Activated effector memory CD4-positive, alpha-beta T cell treated with anti-CD3 and anti-CD28 coated beads, Interleukin-2, amount 50 U/mL, for 16 hours (primary cell): ENCODE measurements around the gene FAM72A.
"Not testable (repeated sequence)": the region's sequence is repeated elsewhere in the genome, so short reads cannot be mapped to it uniquely, and the experiment has no call there.

Source experiments
- DNase-seq: peaks from one replicate; pipeline ENCODE4 v3.0.0-alpha.2; 2020

Gene FAM72A

DNA sequence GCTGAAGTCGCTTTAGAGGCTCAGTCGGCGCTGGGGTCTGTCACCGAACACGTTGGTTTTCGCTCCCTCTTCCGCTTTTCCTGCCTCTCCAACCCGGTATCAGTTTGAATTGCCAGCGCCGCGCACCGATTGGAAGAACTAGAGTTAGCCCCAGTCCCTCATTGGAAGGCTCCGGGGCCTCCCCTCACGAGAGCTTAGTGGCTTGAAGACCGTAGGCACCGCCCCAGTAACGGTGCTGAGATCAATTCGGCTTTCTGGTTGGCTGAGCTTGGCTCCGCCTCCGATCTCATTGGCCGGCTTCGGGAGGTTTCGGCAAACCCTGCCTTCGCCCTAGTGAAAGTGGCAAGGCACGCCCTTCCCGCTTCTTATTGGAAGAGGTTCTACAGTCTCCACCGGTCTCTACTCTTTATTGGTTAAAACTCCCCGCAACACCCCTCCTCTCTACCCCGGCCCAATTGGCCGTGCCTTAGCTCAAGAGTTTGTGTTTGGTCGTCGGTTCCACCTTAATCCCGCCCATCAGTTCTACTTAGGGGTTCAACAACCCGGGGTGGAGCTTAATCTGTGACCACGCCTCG is at the start of gene FAM72A:
Gene FAM72A (minus strand): TSS at position 51 of the 575 bp plus-strand sequence. CDS start 814 bp downstream, outside the sequence.
- DNase-seq: peak; percentile 99

DNA sequence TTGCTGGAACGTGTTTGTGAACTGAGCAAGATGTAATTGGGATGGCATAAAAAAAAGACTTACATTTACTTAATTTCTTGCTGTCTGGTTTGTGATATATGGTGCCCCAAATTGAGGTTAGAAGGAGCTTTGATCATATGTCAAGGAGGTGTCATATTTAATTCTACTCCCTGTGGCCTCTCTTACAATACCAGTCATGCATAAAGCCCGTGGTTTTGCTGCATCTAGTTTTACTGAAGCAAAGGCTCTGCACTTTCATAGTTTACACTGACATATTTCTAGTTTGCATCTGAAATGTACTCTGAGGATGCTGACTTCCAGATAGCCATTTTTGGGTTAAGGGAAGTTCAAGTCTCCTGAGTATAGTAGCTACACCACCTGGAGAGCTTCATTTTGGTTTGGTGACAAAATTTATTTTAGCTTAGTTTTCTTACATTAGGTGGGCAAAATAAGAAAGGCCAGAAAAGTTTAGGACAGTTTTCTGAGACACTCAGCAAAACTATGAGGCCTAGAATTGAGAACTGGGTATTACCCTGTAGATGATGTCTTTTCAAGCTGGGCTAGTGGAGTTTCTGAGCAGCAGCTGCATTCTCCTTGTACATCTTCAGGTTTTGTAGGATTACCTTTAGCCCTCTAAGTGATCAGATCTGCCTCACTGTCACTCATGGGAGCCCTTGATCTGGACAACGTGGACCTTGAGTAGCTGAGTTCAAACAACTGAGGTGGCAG is 48.5 kb upstream of the FAM72A start:
- DNase-seq: not testable (repeated sequence)

DNA sequence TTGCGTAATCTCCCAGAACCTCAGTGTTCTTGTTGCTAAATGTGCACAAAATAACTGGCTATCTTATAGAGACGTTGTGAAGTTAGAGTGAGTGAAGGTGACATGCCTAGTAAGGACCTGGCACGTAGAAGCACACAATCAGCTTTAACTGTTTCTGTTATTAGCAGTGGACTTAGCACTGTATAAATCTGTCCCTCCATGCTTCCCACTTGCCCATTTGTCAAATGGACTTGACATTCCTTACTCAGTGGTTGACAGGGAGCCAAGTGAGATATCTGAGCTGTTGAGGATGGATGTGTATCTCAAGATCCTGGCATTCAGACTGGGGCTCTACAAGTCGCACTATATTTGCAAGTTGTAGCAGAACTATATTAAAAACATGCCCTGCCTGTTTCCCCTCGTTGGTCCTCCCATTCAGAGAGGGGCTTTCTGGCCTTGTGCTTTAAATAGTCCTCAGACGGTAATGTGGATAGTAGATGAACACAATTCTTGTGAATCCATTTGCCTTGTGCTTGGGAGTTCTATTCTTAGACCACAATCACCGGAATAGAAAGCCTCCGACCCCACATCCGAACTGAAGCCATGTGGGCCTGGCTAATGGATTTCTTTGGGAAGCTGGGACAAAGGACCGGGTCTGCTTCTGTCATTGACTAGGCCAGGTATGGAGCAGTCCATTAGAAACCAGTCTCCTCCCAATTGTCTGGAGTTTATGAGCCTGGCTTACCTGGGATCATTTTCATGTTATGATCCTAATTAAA is 43.7 kb upstream of the FAM72A start:
- DNase-seq: not testable (repeated sequence)

DNA sequence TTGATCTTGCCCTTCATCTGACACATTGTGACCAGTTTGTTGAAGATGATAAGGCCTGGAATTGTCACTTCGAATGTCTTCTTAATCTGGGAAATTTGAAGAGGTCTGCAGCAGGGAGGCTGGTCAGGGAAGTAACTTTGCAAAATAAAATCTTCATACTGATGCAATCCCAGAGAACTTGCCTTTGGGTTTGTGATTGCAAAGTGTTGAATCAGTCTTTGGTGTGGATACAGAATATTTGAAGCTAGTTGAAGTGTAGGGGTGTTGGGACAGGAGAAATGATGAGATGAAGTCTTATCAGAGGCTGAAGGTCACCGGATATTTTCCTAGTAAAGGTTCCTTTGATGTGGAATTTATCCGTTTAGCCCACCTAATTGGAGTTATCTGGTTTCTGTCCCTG is 42.8 kb upstream of the FAM72A start:
- DNase-seq: not testable (repeated sequence)

DNA sequence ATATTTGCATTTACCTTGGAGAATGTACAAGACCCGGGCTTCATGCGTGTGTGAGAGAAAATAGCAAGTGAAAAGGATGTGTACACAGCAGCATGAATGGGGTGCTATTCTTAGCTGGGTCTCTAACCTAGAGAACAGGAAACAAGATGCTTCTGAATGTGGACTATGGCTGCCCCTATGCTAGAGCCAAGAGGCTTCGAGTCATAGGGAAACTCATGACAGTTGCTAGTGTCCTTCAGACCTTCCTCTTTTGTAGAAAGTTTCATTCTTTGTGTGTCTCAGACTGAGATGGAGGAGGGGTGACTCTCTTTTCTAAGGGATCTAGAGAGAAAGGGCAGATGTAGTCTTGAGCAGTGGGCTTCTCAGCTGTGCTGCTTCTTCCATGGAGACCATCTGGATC is 40.7 kb upstream of the FAM72A start:
- DNase-seq: not testable (repeated sequence)

DNA sequence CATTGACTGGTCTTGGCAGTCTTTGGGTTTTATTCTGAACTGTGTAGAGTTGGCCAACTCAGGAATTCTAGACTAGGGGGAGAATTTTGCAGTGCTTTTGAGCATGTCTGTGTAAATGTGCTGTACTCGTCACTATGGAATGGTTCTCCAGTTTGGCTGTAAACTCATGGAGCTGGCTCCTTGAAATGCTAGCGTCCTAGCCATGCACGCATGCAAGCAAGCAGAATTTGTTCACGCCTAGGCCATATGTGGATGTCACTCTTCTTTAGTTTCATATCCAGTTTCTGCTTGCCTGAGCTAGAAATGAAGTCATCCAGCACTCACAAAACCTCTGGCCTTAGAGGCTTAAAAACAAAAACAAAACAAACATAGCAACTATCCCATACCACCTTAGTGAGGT is 37.6 kb upstream of the FAM72A start:
- not testable (repeated sequence) for DNase-seq

DNA sequence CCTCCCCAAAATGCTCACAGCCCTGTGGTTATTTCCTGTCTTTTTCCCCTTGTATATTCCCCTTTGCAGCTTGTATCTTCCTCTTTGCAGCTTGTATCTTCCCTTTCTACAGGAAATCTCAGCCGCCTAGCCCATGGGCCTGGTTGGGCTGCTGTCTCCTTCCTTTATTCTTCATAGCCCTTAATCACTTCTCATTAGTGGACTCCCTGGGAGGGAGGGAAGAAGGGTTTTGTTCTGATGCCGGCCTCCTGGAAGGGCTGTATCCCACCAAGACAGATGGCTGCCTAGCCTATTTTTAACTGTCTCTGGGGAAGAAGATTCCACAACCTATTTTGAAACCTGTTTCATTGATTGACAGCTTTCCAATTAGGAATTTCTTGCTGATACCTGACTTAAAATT is 32.6 kb upstream of the FAM72A start:
- not testable (repeated sequence) for DNase-seq

DNA sequence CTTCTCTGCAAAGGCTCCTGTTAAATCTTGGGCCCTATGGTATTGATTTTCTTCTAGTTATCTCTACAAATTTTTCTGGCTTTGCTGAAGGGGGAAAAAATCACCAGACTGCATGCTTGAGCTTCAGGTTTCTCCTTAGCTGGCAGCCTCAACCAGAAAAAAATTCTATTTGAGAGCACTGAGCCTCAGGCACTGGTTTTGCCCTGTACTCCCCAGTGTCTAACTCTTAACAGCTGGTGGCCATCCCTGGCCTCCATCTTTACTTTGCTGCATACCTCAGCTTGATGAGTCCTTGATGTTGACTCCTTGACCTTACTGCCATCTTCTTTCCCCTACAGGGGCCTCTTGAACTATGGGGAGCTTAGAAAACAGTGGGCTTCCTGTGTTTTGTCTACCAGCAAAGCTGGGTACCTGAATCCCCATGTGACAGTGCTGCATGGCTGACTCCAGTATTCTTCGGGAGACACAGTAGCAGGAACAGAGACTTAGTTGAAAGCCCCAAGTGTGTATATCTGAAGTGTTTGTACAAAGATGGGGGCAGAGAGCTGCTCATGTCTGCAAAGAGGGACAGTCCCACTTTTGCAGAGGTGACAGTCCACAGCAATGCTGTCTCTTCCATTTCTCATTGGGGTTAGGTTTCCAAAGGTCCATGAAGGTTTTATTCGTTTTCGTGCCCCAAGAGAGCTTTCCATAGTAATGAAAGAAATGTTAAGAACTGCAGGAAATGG is 31.7 kb upstream of the FAM72A start:
- not testable (repeated sequence) for DNase-seq

DNA sequence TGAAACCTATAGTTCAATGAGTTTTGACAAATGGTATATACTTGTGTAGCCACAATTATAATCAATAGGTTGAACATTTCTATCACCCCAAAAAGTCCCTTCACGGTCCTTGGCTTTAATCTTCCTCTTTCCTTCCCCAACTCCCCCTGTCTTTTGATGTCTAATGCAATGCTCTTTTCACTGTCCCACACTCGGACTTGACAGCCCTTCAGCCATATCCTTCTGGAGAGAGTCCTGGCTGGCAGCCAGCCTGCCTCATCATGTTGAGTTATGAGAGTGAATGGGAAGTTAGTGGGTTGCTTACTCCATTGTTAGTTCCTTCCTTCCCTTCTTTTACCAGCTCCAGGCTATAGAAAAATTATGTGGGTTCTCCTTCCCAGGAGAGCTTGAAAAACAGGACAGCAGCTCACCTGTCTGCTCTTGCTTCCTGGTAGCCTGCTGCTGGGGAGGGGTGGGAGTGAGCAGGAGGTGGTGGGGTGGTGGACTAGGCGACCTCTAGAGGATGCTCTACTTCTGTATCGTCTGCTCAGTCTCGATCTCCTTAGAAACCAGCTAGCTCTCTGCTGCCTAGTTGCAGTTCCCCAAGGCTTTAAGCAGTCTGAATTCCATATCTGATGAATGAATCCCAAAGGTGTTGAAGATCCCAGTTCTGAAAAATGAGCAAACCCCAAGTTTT is 30.5 kb upstream of the FAM72A start:
- DNase-seq: not testable (repeated sequence)

DNA sequence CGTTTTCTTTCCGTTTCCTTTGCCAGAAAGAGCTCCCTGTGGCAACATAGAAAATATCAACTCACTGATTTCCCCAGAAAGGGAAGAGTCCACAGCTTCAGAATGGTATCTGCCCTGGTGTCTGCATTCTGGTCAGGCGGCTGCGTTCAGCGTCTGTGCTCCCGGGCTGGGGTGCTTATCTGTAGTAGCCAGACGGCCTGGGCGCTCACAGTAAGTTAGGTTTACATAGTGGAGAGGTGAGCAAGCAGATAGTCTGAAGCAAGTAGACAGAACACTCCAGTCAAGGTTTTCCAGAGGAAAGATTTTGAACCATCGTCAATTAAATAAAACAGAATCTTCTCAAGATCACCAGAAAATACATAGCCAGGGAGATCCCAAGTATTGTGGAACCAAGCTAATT is 29.4 kb upstream of the FAM72A start:
- DNase-seq: not testable (repeated sequence)

DNA sequence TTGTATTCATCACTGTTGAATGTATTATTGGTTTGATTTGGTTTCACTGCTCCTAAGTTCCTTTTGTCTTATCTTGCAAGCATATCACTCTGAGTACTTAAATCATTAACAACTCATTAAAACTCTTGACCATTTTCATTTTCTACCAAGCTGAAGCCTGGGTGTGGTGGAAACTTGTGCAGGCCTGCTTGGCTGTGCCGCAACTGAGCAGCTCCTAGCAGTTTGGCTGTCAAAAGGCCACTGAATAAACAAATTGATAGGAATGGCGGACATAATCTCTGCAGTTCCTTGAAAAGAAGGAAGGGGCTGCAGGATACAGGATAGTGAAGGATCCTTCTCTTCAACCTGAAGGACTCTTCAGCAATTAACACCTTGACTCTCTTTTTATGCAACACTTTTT is 26.6 kb upstream of the FAM72A start:
- not testable (repeated sequence) for DNase-seq

DNA sequence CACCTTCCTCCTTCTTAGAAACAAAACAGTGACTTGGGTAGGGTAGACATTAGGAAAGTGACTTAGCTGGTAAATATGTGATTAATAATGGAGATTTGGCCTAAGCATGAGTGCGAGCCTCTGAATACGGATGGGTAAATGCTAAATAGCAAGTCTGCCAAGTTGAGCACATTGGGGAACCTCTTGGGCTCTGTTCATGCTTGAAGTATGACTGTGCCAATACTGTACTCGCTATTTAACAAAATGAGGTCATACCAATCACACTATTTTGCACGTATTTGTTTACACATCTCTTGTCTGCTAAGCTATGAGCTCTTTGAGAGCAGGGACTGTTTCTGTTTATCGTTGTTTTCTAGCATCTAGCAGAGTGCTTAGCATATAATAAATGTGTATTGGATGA is 24.2 kb upstream of the FAM72A start:
- DNase-seq: not testable (repeated sequence)

DNA sequence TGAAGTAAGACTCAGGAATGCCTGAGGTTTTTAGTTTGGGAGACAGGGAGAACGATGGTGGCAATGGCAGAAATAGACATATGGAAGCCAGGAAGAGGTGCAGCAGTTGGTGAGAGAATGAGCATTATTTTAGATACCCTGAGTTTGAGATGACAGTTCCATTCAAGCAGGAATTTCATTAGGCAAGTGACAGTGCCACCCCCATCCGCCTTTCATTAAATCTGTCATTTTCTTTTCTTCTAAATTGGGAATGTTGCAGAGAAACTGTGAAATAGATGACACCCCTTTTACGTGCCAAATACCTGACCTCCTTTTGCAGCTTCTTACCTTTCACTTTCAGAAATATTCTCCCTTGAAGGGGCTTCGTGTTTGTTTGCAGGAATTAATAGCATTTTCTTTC is 22.7 kb upstream of the FAM72A start:
- DNase-seq: not testable (repeated sequence)

DNA sequence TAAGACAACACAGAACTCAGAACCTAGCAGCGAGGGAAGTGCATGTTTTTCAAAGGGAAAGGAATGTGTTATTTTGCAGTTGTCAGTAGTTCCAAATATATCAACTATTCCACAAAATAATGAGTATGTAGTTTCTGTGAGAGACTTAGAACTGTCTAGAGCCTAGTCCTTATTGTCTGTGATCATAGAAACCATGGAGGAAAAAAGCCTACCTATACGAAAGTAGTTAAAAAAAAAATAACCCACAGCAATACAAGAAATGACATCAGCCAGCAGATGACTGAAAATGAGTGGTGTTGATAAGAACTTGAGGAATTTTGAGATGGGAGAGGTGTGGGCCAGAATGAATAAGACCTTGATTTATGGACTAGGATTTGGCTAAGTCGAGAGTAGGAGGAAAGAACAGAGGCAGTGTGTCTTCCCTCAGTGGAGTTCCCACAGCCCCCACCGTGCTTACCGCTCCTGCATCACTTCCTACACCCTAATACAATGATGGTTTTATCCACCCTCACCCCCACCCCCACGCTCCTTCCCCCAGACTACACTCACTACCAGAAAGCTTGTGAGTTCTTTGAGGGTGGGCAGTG is 21.6 kb upstream of the FAM72A start:
- DNase-seq: not testable (repeated sequence)

DNA sequence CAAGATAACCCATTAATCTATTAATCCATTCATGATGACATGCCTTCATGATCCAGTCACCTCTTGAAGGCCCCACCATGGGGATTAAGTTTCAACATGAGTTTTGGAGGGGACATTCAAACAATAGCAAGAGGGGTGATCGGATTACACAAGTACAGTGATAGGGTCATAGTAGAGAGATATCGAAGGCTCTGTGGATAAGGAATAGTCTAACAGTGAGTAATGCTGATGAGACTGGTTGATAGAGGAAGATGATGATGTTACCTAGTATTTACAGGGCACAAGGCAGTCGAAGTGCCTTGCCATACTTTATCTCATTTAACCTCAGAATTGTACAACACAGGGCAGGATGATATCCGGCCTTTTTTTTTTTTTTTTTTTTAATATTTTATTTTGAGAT is 18.9 kb upstream of the FAM72A start:
- DNase-seq: not testable (repeated sequence)

DNA sequence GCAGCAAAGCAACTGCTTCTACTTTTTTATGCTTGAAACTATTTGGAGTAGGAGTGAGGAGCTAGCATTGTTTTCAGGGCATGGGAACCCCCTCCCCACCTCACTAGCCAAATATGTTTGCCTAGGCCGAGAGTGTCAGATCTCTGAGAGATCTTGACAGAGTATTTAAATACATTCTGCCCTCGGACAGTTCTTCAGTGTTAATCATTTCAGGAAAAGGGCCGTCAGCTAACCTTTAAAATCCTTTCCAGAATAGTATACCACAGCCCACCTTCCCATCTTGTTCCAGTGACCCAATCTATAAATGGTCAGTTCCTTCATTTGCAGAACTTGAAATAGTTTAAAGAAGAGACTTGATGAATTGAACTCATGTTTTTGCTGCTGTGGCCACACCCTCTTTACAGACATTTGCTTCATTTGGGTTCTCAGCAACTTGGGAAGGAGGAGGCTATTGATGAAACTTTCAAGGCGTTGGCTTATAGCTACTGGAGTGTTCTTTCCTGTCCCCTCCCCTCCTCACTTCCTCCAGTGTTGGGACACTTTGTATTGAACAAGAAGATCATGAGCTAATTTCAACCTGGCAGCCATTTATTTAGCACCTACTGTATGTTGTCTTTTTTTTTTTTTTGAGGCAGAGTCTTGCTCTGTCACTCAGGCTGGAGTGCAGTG is 17.8 kb upstream of the FAM72A start:
- DNase-seq: not testable (repeated sequence)

DNA sequence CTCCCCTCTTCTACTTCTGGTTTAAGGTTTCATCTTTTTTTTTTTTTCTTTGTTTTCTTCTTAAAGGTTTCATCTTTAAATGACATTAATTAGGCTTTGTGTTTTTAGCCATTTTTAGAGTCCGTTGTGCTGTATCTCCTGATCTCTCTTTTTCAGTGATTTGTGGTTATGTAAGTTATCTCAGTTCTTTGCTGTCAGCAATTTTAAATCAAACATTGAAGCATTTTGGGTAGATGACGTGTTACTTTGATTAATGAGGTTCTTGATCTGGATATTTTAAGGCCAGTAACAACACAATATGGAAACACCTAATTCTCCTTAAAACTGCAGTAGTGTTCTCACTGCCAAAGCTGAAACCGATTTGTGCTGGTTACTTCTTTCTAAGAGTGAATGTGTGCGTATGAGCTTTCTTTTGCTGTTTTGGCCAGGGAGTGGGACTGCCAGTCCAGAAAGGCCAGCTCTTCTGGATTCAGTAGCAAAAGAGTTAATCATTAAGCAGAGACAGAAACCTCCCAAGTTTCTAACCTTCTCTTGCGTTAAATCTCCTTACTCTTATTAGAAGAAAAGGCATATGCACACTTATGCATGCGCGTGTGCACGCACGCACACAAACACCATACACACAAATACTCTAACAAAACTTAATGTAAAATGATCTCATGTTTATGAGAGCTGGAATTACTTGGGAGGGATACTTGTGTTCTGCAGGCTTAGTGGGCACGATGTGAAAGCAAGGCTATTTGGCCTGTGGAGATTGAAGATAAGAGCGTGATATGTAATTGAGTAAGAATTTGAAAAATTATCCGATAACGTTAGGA is 17.1 kb upstream of the FAM72A start:
- DNase-seq: not testable (repeated sequence)

DNA sequence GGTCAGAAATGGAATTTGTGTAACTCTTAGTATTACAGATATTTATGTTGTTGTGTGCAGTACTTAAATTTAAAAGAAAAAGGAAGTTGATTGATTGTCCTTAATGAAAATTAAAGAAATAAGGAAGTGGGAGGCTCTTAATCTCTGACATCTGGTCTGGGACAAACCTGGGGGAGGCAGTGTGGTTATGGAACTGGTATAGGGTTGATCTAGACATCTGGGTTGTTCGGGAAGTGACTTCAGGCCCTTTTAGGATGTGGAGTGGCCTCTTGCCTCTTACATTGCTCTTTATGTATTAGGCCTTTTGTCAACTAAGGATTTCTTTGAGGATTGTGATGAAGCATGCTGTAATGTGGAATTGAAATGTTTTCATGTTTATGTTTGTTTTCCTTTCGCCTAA is 16.1 kb upstream of the FAM72A start:
- not testable (repeated sequence) for DNase-seq

DNA sequence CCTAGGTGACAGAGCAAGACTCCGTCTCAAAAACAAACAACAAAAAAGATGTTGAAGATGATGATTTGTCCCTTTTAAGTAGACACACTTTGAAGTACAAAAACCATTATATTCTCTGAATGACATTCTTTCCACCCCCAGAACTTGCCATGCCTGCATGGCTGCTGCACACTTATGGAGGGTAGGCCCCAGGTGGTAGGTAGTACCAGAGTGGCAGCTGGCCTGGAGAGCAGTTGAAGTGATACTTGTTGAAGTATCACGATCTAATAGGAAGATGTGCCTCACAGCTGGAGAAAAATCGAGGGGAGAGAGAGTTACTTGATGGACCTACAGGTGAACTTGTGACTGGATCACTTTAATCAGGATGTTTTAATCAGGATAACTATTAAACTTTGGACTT is 15.6 kb upstream of the FAM72A start:
- not testable (repeated sequence) for DNase-seq

DNA sequence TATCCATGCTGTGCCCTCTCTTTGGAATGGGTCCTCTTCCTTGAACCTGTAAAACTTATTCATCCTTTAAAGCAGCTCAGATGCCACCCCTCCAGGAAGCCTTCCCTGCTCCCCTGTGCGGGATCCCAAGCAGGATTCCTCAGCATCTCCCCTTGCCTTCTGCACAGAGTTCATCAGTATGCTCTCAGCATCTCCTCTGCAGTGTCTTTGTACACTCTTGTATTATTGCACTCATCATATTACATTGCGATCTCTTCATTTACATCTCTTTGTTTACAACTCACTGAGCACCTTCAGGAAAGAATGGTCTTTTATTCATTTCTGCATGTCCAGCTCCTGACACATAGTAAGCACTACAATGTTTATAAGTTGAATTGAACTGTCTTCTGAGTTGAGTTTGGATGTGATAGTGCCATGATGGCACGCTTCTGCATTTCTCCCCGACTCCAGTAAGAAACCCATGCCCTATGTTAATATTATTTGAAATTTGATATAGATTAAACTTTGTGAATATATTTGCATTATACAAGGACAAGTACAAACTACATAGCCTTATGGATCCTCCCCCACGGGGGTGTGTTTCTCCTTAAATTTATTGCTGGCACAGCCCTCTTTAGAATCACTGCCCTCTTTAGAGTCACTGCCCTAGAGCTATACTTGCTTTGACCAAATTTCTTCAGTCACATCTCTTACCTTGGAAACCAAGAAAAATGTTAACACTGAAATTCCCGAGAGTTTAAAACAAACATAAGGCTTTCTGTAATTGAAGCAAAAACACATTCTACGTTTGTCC is 13.2 kb upstream of the FAM72A start:
- not testable (repeated sequence) for DNase-seq
